ENCODE data around the gene CPEB4.

GRCh38 chr5:173853370-173854131 lies 34.6 kb upstream of the CPEB4 start:
- TF ChIP-seq POLR2A (IDR thresholded peaks at IDR 0.05) (no peak), CTCF (IDR thresholded peaks at IDR 0.05) (no peak)

All from esophagus squamous epithelium (tissue), 4 donors.